Measurements from ENCODE around the gene OGDHL.

DNA sequence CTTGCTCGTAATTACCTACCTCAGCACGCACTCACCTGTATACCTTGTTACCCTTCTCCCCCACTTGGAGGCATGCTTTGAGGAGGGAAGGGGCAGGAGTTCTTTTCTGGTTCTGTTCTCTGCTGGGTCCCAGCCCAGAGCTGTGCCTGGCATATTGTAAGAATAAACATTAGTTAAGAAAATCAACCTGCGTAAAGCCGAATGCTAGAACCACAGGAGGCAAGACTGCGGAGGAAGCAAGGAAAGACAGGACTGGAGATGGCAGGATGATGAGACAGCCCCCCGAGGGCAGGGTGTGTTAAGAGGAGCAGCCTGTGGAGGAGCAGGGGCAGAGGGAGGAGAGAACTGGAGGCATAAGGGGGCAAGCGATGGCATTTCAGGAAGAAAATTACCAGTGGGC lies 73.2 kb downstream of the OGDHL start:
- TF ChIP-seq, protein P1, sequence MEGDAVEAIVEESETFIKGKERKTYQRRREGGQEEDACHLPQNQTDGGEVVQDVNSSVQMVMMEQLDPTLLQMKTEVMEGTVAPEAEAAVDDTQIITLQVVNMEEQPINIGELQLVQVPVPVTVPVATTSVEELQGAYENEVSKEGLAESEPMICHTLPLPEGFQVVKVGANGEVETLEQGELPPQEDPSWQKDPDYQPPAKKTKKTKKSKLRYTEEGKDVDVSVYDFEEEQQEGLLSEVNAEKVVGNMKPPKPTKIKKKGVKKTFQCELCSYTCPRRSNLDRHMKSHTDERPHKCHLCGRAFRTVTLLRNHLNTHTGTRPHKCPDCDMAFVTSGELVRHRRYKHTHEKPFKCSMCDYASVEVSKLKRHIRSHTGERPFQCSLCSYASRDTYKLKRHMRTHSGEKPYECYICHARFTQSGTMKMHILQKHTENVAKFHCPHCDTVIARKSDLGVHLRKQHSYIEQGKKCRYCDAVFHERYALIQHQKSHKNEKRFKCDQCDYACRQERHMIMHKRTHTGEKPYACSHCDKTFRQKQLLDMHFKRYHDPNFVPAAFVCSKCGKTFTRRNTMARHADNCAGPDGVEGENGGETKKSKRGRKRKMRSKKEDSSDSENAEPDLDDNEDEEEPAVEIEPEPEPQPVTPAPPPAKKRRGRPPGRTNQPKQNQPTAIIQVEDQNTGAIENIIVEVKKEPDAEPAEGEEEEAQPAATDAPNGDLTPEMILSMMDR (IDR thresholded peaks at IDR 0.05; ENCODE audit: extremely low read depth in 1 of 2, insufficient read depth in 1 of 2, low read depth in 1 of 2, low read length in 2 of 2) = no peak
- TF ChIP-seq MYC (IDR thresholded peaks at IDR 0.05; ENCODE audit: low read depth, low read length) = no peak
- TF ChIP-seq EZH2 (IDR thresholded peaks at IDR 0.05; ENCODE audit: borderline replicate concordance, low read depth, low read length, severe bottlenecking) = no peak
- no peak for TF ChIP-seq POLR2A (IDR thresholded peaks at IDR 0.05; ENCODE audit: low read depth, low read length)
- no peak for TF ChIP-seq FOS (IDR thresholded peaks at IDR 0.05; ENCODE audit: borderline replicate concordance, insufficient read depth, low read length)
